Hematopoietic multipotent progenitor cell treated with erythropoietin and hydrocortisone succinate and interleukin-3 and kit ligand, for 4 days (in vitro differentiated cells): ENCODE measurements around the gene CA9.
A peak's percentile ranks its signal among the peaks of the same experiment; 100 is the strongest.

Experiments
- DNase-seq: peaks from one replicate; pipeline ENCODE4 v3.0.0-alpha.2; 2015

CA9 gene

DNA sequence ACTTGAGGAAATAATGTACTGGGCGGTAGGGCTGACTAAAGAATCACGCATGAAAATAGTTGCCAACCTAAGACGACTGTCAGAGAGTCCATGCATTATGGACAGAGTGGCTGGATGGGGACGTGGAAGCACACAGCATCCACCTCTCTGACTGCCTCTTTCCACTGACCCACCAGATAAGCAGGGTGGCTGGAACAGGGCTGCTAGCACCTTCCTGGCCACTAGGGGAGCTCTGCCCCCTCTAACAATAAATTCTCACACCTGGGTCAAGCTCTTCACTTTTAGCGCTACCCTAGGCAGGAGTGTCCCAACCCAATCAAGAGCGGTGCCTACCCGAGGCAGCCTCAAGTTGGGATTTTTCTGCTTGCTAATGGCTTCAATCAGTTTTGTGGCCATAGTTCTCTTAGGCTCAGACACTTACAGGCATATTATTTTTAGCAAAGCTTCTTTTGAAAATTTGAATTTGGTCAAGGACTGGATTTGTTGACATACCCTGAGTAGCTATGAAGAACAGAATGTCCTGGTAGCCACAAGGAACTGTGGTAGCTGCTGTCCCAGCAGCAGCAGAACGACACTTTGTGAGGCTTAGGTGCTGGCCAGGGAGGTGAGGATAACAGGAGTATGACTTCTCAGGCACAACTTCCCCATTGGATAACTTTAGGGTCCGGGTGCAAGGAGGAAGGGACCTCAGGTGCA is 22.9 kb downstream of the CA9 start:
- DNase-seq, result peak; percentile 75

DNA sequence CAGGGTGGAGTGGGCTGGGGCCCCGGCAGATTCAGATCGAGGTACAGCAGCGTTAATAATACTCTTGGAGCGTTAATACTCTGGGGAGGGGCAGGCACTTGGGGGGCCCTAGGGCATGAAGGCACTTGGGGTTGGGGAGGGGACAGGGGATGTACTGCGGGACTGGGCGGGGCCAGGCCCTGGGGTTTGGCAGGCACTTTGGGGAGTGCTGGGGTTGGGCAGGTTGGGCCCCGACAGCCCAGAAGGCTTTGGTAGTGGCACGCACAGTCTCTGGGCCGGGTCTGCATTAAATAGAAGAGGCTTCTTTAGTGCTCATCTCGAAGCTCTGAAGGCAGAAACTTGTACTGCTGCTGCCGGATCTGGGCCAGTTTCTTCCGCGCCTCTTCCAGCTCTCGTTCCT is 23.8 kb downstream of the CA9 start:
- DNase-seq, result no peak

DNA sequence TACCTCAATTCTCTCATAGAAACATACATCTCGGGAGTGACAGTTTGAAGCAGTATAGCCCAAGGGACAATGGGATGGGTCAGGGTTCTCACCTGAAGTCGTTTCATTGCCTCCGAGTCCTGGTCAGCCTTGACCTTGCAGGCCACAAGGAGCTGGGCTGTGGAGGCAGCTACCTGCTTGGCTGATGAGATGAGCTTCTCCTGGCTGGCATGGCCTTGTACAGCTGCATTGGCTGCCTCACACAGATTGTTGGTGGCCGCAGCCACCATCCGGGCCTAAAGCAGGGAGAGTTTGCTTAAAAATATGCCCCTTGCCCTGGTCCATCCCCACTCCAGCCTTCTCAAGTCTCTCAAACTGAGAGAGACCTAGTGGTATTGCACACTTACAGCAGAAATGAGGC is 24.5 kb downstream of the CA9 start:
- DNase-seq, result no peak

- no peak for DNase-seq
Observed at GRCh38 chr9:35700031-35700430, 26.3 kb downstream of the CA9 start.

- DNase-seq, result no peak
Observed at GRCh38 chr9:35700942-35701341, 27.2 kb downstream of the CA9 start.

GRCh38 chr9:35702696-35703095 is 29.0 kb downstream of the CA9 start:
- DNase-seq, result no peak

- DNase-seq, result no peak
Observed at GRCh38 chr9:35703906-35704672, 30.4 kb downstream of the CA9 start.

GRCh38 chr9:35705372-35705771 is 31.6 kb downstream of the CA9 start:
- no peak for DNase-seq

- DNase-seq, result no peak
Observed at GRCh38 chr9:35705836-35706430, 32.2 kb downstream of the CA9 start.

DNA sequence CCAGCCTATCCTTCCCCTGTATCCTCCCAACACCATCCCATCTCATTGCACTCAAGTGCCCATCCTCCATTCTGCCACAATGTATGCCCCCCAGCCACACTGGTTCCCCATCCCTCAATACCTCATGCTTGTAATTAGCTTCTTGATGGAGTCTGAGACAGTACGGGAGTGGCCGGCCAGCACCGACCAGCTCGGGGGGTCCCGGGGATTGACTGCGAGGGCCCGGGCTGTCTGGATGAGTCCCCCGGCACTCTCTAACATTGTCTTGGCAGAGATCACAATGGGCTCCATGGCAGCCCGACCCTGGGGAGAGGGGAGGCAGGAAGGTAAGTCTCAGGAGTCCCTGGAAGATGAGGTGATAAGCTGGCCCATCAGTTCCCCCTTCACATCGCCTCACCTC is 33.2 kb downstream of the CA9 start:
- no peak for DNase-seq

DNA sequence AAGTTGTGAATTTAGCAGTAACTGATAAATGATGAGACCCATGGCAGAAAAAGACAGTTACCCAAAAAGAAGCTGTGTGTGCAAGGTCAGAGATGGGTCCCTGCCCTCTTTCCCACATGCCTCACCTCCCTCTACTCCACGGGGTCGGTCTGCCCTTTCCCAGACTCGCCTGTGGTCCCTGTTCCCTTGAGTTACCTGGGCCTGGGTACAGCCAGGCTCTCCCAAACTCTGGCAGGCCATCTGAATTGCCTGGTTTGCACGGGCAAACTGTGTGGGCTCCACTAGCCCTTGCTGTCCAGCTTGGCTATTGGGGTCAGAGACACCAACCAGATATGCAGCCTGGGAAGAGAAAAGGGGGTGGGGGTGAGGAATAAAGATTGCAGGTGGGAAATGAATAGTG is 34.4 kb downstream of the CA9 start:
- DNase-seq, result no peak

GRCh38 chr9:35710818-35711500 is 37.2 kb downstream of the CA9 start:
- DNase-seq, result no peak

DNA sequence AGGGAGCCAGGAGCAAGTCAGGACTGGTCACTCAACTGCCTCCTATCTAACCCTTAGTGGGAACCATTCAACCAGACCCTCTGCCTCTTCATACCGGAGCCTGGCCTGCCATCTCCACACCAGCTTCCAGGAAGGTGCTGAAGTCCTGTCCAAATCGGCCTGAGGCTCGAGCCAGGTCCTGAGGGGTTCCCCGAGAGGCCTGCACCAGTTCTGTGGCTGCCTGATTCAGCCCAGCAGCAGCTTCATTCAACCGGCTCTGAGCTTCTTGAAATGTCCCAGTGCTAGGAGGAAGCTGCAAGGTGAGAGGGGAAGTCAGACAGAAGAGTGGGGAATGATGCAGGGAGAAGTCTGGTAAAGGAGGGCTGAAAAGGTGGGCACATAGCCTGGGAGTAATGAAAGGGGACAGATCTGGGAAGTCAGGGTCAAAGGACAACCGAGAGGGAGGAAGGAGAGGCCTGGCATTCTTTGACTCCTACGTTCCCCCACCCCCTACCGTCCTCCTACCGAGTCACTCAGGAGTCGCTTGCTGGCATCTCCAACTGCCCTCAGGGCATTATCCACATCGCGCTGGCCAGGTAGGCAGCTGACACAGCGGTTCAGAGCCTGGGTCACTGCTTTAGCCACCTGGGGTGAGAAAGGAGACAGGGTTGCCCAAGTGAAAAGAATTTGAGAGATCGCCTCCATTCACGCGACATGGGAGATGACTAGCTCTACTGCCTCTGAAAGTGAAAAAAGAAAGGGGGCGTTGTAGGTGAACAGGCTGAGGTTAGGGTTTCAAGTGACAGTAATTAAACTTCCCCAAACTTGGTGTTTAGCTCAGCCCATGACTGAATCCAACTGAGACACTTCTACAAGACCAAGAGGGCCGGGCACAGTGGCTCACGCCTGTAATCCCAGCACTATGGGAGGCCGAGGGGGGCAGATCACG is 38.0 kb downstream of the CA9 start:
- no peak for DNase-seq

DNA sequence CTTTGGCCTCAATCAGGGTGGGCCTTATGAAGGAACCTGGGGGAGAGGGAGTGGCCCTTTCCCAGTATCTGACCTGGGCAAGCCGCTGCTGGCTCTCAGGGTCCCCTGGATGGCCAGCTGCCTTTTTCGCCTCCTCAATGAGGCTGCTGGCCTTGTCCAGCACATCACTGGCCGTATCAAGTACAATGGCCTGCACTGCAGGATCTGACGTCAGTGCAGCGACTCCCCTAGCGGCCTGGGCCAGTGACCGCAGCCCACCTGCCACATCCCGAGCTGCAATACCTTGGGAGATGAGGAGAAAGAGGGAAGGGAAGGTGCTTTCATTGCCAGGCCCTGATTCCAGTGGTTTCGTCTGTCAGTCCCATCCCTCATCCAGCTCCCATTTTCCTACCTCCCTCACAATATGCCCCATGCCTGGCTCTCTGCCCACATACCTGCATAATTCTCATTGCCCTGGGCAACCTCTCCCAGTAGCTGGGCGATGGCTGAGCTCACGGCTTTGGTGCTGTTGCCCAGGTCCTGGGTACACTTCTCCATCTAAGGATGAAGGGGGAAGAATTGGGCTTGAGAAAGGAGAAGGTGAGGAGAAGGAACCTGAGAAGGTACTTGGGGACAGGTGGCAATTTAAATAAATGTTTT is 39.2 kb downstream of the CA9 start:
- DNase-seq, result no peak

GRCh38 chr9:35713578-35713977 is 39.9 kb downstream of the CA9 start:
- no peak for DNase-seq

DNA sequence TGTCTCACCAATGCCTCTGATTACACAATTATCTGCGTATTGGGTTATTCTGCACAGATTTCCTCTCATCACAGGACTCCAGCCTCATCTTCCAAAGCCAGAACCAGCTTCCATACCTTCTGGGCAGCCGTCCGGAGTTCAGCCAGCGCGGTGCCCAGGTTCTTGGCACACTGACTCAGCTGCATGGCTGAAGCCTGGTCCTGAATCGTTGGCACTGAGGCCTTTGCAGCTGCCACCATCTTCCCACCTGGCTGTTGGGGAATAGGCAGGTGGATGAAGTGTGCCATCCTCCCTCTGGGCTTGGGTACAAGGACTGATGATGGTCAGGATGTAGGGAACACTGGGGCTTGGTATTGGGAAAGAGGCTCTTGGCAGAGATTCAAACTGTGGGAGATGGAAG is 40.4 kb downstream of the CA9 start:
- DNase-seq, result no peak

DNA sequence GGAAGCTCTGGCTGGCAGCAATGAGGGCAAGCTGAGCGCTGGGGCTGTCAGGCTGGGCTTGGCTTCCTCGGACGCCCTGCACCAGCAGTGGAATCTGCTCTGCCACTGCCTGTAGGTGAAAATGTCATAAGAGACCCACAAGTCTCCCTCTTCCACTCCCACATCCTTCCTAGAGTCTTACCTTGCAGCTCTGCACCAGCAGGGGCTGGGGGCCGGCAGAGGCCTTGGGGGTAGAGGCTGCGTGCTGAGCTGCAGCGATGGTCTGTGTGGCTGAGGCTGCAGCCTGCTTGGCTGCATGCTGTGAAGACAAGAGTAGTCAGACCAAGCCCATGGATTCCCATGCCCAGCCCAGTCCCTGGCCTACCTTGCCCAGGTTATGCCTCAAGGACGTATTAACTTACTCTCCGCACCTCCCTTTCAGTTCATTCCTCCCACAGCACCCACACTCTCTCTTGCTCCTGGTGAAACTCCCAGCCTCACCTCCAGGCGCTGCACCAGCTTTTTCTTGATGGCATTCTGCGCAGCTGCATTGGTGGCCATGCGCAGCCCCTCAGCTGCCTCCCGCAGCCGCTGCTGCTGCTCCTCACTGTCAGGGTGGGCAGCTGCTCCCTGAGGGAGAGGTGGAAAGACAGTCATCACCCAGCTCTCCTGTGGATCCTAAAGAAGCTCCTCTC is 41.0 kb downstream of the CA9 start:
- no peak for DNase-seq

DNA sequence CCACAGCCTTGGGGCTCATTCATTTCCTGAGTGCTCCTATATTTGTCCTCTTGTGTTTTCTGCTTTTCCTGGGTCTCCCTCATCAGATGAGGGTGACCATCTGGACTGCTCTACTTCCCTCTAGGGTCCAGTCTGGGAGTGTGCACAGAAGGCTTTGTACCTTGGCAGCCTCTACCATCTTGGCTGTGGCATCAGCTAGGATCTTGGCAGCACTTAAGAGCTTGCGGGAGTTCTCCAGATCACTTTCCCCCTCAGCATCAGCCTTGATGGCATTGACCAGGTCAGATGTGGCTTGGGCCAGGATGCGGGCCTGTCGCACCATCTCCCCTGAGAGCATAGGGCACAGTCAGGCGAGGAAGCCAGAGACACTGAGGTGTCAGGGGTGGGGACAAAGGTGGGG is 42.5 kb downstream of the CA9 start:
- no peak for DNase-seq

DNA sequence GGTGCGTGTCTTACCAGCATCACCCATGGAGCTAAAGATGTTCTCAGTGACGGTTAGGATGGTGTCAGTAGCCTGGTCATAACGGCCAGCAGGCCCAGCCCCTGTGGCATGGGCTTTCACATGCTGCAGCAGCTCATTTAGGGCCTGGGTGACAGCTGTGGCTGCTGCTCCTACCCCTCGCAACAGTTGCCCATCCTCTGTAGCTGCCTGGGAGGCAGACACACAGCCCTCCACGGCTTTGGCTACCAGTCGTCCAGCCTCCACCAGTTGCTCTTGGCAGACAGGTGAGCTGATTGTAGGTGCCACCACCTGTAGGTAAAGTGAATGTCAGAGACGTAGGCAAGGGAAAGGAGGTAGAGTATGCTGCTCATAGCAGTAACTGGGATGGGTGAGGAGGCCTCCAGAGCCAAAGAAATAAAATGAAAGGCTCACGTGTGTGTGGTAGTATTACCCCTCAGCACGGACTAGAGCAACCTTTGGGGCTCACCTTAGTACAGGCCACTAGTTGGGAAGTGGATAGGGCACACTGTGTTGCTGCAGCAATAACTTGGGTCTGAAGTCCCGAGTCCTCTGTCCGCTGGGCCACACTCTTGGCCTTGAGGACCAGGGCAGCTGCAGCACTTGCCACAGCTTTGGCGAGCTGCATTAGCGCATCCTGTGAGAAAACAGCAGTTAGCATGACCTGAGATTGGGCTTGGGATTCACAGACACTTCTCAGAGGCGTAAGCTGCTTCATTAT is 43.6 kb downstream of the CA9 start:
- no peak for DNase-seq

DNA sequence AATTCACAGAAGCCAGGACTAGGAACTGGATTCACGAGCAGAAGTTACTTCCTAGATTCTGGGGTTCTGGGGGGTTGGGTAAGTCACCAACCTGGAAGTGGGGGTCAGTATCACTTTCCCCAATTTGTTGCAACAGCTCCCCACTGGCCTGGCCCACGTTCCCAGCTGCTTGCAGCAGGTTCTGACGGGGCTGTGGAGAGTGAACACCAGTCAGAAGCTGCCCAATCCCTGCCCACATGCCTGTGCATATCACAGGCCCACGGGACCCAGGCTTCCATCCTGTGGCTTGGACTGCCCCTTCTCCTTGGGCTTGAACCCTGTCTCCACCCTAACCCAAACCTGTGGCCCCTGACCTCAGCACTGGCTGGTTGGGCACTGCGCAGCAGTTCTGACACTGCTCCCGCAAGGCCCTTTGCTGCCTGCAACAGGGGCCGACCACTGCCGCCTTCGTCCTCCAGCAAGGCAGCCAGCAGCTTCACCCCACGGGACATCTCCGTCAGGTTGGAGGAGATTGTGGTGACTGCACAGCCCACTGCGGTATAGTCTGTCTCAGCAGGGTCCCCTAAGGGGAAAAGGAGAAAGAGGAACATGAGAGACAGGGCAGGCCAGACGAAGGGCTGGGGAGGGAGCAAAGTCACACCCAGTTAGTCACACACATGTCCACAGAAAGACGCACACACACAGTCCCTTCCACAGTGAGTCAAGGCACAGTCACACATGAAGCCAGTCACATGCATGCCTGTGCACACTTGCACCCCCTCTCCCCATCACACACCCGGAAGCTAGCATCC is 45.2 kb downstream of the CA9 start:
- no peak for DNase-seq
